ENCODE data around the gene NTHL1. TPM values are rescaled to one million over a fixed set of nuclear protein-coding genes. Genes with fewer than 3 reads are reported as not detected.

The NTHL1 gene
- total RNA-seq, 1 experiment from 2014 or later = 51.6 TPM

GRCh38 chr16:2001035-2001434 lies 46.6 kb downstream of the NTHL1 start:
- H3K27me3 ChIP-seq (replicated peaks; ENCODE audit: insufficient read depth, low read depth, low read length, poor library complexity) = no peaks in the 10 kb centered on the region
- ChIA-PET POLR2A (ENCODE audit: low non-redundant PET) (no interaction called here), CTCF (no interaction called here)
- intact Hi-C loops (cut with micrococcal nuclease; ENCODE audit: unreplicated experiment) = loop anchor here (10.0 kb wide), 1 partner anchor 214 kb away; the partner anchor contains the start of genes BRICD5 and PGP
- peaks cover 18% of the 10 kb centered on the region for H3K4me1 ChIP-seq (ENCODE audit: insufficient read depth, low read length, poor library complexity, severe bottlenecking)
- no peak for DNase-seq (ENCODE audit: low spot score)
- H3K36me3 ChIP-seq (ENCODE audit: insufficient read depth, low read length, poor library complexity, severe bottlenecking) = peaks cover 63% of the 10 kb centered on the region
- H3K9me3 ChIP-seq (ENCODE audit: low read depth, low read length, poor library complexity, severe bottlenecking) = no peaks in the 10 kb centered on the region
- BruUV-seq (replicated peaks) = no TSS peak
- H3K4me3 ChIP-seq (ENCODE audit: low read depth, low read length, poor library complexity, severe bottlenecking) = no peak overlapping the region
- no peak overlapping the region for H3K27ac ChIP-seq (ENCODE audit: low read depth, low read length, poor library complexity, severe bottlenecking)
- no peak for TF ChIP-seq EZH2 (IDR thresholded peaks at IDR 0.05; ENCODE audit: borderline replicate concordance, low read depth, low read length, poor library complexity, severe bottlenecking)
- TF ChIP-seq, protein P1, sequence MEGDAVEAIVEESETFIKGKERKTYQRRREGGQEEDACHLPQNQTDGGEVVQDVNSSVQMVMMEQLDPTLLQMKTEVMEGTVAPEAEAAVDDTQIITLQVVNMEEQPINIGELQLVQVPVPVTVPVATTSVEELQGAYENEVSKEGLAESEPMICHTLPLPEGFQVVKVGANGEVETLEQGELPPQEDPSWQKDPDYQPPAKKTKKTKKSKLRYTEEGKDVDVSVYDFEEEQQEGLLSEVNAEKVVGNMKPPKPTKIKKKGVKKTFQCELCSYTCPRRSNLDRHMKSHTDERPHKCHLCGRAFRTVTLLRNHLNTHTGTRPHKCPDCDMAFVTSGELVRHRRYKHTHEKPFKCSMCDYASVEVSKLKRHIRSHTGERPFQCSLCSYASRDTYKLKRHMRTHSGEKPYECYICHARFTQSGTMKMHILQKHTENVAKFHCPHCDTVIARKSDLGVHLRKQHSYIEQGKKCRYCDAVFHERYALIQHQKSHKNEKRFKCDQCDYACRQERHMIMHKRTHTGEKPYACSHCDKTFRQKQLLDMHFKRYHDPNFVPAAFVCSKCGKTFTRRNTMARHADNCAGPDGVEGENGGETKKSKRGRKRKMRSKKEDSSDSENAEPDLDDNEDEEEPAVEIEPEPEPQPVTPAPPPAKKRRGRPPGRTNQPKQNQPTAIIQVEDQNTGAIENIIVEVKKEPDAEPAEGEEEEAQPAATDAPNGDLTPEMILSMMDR (conservative IDR thresholded peaks at IDR 0.05; ENCODE audit: low read depth, low read length) = no peak

GRCh38 chr16:1999866-2000514 lies 47.6 kb downstream of the NTHL1 start:
- intact Hi-C loops (cut with micrococcal nuclease; ENCODE audit: unreplicated experiment) = loop anchor here (10.0 kb wide), 1 partner anchor 215 kb away; the partner anchor contains the start of genes BRICD5 and PGP
- peaks cover 8% of the 10 kb centered on the region for H3K4me1 ChIP-seq (ENCODE audit: insufficient read depth, low read length, poor library complexity, severe bottlenecking)
- H3K4me3 ChIP-seq (ENCODE audit: low read depth, low read length, poor library complexity, severe bottlenecking) = no peak overlapping the region
- peaks cover 63% of the 10 kb centered on the region for H3K36me3 ChIP-seq (ENCODE audit: insufficient read depth, low read length, poor library complexity, severe bottlenecking)
- ChIA-PET CTCF (no interaction called here), POLR2A (ENCODE audit: low non-redundant PET) (no interaction called here)
- no peaks in the 10 kb centered on the region for H3K27me3 ChIP-seq (replicated peaks; ENCODE audit: insufficient read depth, low read depth, low read length, poor library complexity)
- no peaks in the 10 kb centered on the region for H3K9me3 ChIP-seq (ENCODE audit: low read depth, low read length, poor library complexity, severe bottlenecking)
- no peak overlapping the region for H3K27ac ChIP-seq (ENCODE audit: low read depth, low read length, poor library complexity, severe bottlenecking)
- BruUV-seq (replicated peaks) = no TSS peak
- TF ChIP-seq EZH2 (IDR thresholded peaks at IDR 0.05; ENCODE audit: borderline replicate concordance, low read depth, low read length, poor library complexity, severe bottlenecking) = no peak
- TF ChIP-seq, protein P1 (conservative IDR thresholded peaks at IDR 0.05; ENCODE audit: low read depth, low read length) = no peak
- DNase-seq (ENCODE audit: low spot score) = no peak

GRCh38 chr16:1998852-1999801 lies 48.5 kb downstream of the NTHL1 start:
- BruUV-seq (replicated peaks) = no TSS peak
- Histone ChIP-seq H3K27ac (ENCODE audit: low read depth, low read length, poor library complexity, severe bottlenecking) (no peak overlapping the region), H3K4me1 (ENCODE audit: insufficient read depth, low read length, poor library complexity, severe bottlenecking) (peaks cover 3% of the 10 kb centered on the region), H3K36me3 (ENCODE audit: insufficient read depth, low read length, poor library complexity, severe bottlenecking) (peaks cover 63% of the 10 kb centered on the region), H3K27me3 (replicated peaks; ENCODE audit: insufficient read depth, low read depth, low read length, poor library complexity) (no peaks in the 10 kb centered on the region), H3K9me3 (ENCODE audit: low read depth, low read length, poor library complexity, severe bottlenecking) (no peaks in the 10 kb centered on the region), H3K4me3 (ENCODE audit: low read depth, low read length, poor library complexity, severe bottlenecking) (no peak overlapping the region)
- CTCF ChIA-PET = interaction anchor here (0.6 kb wide), 1 partner anchor 500 kb away, joined by 3 read pairs; no protein-coding TSS in a partner anchor
- no peak for TF ChIP-seq EZH2 (IDR thresholded peaks at IDR 0.05; ENCODE audit: borderline replicate concordance, low read depth, low read length, poor library complexity, severe bottlenecking)
- TF ChIP-seq, protein P1 (conservative IDR thresholded peaks at IDR 0.05; ENCODE audit: low read depth, low read length) = no peak
- DNase-seq (ENCODE audit: low spot score) = no peak
- POLR2A ChIA-PET (ENCODE audit: low non-redundant PET) = no interaction called here
- intact Hi-C loops (cut with micrococcal nuclease; ENCODE audit: unreplicated experiment) = no loop called here
